Daoy (cell line): Measurements from ENCODE around the gene ERICH3. TPM values are rescaled to one million over a fixed set of nuclear protein-coding genes. Genes with fewer than 3 reads are reported as not detected.

Experiments
- total RNA-seq: library from RNA; depleted of rRNA; stranded (reverse); fragments of >200 nt; shearing (Covaris generic); gene quantifications from 2 replicates; pipeline ENCODE4 v1.2.3, GENCODE V29; 2014; rRNA removed

The ERICH3 gene
- total RNA-seq, 1 experiment from 2014 or later, result 0.06 TPM

Other genes with a start within 250 kb of the ERICH3 start
- gene LRRC53, start 161.2 kb downstream of the ERICH3 start, total RNA-seq, result not detected in 2 replicates
- 44.3 and 52.8 TPM in 2 replicates for gene CRYZ, start 59.3 kb upstream of the ERICH3 start, total RNA-seq
- gene TYW3, start 59.4 kb upstream of the ERICH3 start, total RNA-seq, result 22.1 and 33.0 TPM in 2 replicates